HCT116 (cell line): ENCODE data around the gene PPP4R2. TPM values are rescaled to one million over a fixed set of nuclear protein-coding genes. Genes with fewer than 3 reads are reported as not detected.
"Not testable (repeated sequence)": the region's sequence is repeated elsewhere in the genome, so short reads cannot be mapped to it uniquely, and the experiment has no call there.

Experiments used
- ATAC-seq: fragments of 200-7000 bp; cut with Tn5 transposase; 2 replicates; pipeline ENCODE4 v1.9.1; 2020; ENCODE audit warnings: mild to moderate bottlenecking, moderate library complexity
- BruUV-seq: library from RNA; stranded (reverse); fragments of 400-500 nt; replicated peaks from 2 replicates; lab custom pipeline; 2021; lab: Mats Ljungman, UMichigan
- CTCF ChIA-PET: fragments of 300-600 bp; sonication (Branson Sonifier 250); formaldehyde crosslinking; loops from one replicate; lab custom pipeline; 2021; ENCODE audit warnings: antibody characterized with exemption; lab: Charles Lee
- POLR2A ChIA-PET: fragments of 300-600, 350-600 bp; sonication (Branson Sonifier 250); formaldehyde crosslinking; loops from one replicate; lab custom pipeline; 2021; ENCODE audit warnings: antibody characterized with exemption; lab: Charles Lee
- RAD21 ChIA-PET, 2 experiments: fragments of 300-600 bp; sonication (Branson Sonifier 250); formaldehyde crosslinking; loops; one replicate each; lab custom pipeline; 2023; ENCODE audit warnings: low total read pairs in 2 of 2; ENCODE audit not compliant: uncharacterized antibody in 2 of 2, unreplicated experiment in 2 of 2, low non-redundant PET in 1 of 2; lab: Charles Lee
- DNase-seq: peaks from one replicate; pipeline ENCODE4 v3.0.0-alpha.2; 2010; ENCODE audit warnings: low read depth, low spot score
- H2AFZ ChIP-seq: fragments of 200-600 bp; shearing (Covaris generic), sonication (generic); 2 replicates; pipeline ENCODE4 v1.6.1; 2017; ENCODE audit warnings: low read depth, mixed run types, mixed read lengths, antibody characterized with exemption, low read length; ENCODE audit not compliant: poor library complexity, severe bottlenecking
- H3K27ac ChIP-seq: 2 replicates; pipeline ENCODE4 v1.5.1; 2012; ENCODE audit warnings: low read depth, low read length
- H3K27me3 ChIP-seq: fragments of 200-600 bp; sonication (generic); 2 replicates; pipeline ENCODE4 v1.6.1; 2016; ENCODE audit warnings: mixed run types, low read length, mixed read lengths; ENCODE audit not compliant: insufficient read depth
- H3K36me3 ChIP-seq, 2 experiments: fragments of 200-500 bp in 1 of 2; fragments of 200-600 bp in 1 of 2; sonication (Bioruptor generic) in 1 of 2; sonication (generic) in 1 of 2; 2 replicates each; pipeline versions ENCODE4 v1.5.1 to v1.6.1; 2014 to 2016; ENCODE audit warnings: low read length in 2 of 2, inconsistent platforms in 1 of 2, mixed read lengths in 1 of 2, mixed run types in 1 of 2; ENCODE audit not compliant: insufficient read depth in 2 of 2, control insufficient read depth in 1 of 2
- H3K4me1 ChIP-seq, 2 experiments: fragments of 200-600 bp in 1 of 2; sonication (generic) in 1 of 2; 2 replicates each; pipeline versions ENCODE4 v1.5.1 to v1.6.1; 2012 to 2017; ENCODE audit warnings: low read length in 2 of 2, inconsistent platforms in 1 of 2, mild to moderate bottlenecking in 1 of 2, mixed read lengths in 1 of 2, mixed run types in 1 of 2, moderate library complexity in 1 of 2; ENCODE audit not compliant: insufficient read depth in 2 of 2, control insufficient read depth in 1 of 2
- H3K4me2 ChIP-seq: fragments of 200-600 bp; sonication (generic); 2 replicates; pipeline ENCODE4 v1.6.1; 2017; ENCODE audit warnings: mixed run types, low read length, mixed read lengths
- H3K4me3 ChIP-seq, 2 experiments: fragments of 200-600 bp in 1 of 2; sonication (generic) in 1 of 2; replicated peaks in 1 of 2; 2 replicates each; pipeline ENCODE4 v1.5.1; 2011 to 2016; ENCODE audit warnings: low read length in 2 of 2, control low read depth in 1 of 2, low read depth in 1 of 2, mild to moderate bottlenecking in 1 of 2, mixed read lengths in 1 of 2, mixed run types in 1 of 2
- H3K79me2 ChIP-seq: fragments of 200-600 bp; sonication (generic); 2 replicates; pipeline ENCODE4 v1.6.1; 2017; ENCODE audit warnings: mild to moderate bottlenecking, mixed run types, low read length, moderate library complexity, mixed read lengths; ENCODE audit not compliant: insufficient read depth
- H3K9ac ChIP-seq: fragments of 200-600 bp; sonication (generic); 2 replicates; pipeline ENCODE4 v1.6.1; 2016; ENCODE audit warnings: low read length, mixed read lengths
- H3K9me2 ChIP-seq: fragments of 200-600 bp; sonication (generic), shearing (Covaris generic); 2 replicates; pipeline ENCODE4 v1.6.1; 2017; ENCODE audit warnings: mixed run types, mild to moderate bottlenecking, moderate library complexity; ENCODE audit not compliant: insufficient read depth
- H3K9me3 ChIP-seq, 2 experiments: fragments of 200-500 bp in 1 of 2; fragments of 200-600 bp in 1 of 2; sonication (Bioruptor generic) in 1 of 2; sonication (generic) in 1 of 2; 2 replicates each; pipeline ENCODE4 v1.6.1; 2014 to 2017; ENCODE audit warnings: low read length in 2 of 2, mixed read lengths in 2 of 2, inconsistent platforms in 1 of 2, low read depth in 1 of 2, mild to moderate bottlenecking in 1 of 2, mixed run types in 1 of 2, moderate library complexity in 1 of 2; ENCODE audit not compliant: control insufficient read depth in 1 of 2, insufficient read depth in 1 of 2
- H4K20me1 ChIP-seq: fragments of 200-600 bp; sonication (generic), shearing (Covaris generic); 2 replicates; pipeline ENCODE4 v1.6.1; 2017; ENCODE audit warnings: mixed run types, mild to moderate bottlenecking, moderate library complexity; ENCODE audit not compliant: insufficient read depth
- CBX3 ChIP-seq: IDR thresholded peaks from 2 replicates; pipeline ENCODE4 v1.6.1; 2012; ENCODE audit warnings: low read depth
- CEBPB ChIP-seq: IDR thresholded peaks from 2 replicates; pipeline ENCODE4 v1.6.1; 2012; ENCODE audit warnings: low read depth
- EZH2 ChIP-seq: fragments of 200-600 bp; sonication (generic); IDR thresholded peaks from 2 replicates; pipeline ENCODE4 v1.6.1; 2017; ENCODE audit warnings: antibody characterized with exemption, mixed run types
- FOSL1 ChIP-seq: IDR thresholded peaks from 2 replicates; pipeline ENCODE4 v1.6.1; 2012; ENCODE audit warnings: low read depth
- POLR2A ChIP-seq: IDR thresholded peaks from 2 replicates; pipeline ENCODE4 v1.7.0; 2011; ENCODE audit warnings: borderline replicate concordance; ENCODE audit not compliant: insufficient read depth, insufficient read length; ENCODE audit errors: extremely low read depth
- SIN3A ChIP-seq: IDR thresholded peaks from 2 replicates; pipeline ENCODE4 v1.6.1; 2012; ENCODE audit warnings: low read depth
- SRF ChIP-seq: IDR thresholded peaks from 2 replicates; pipeline ENCODE4 v1.6.1; 2012; ENCODE audit warnings: low read depth
- ZFX ChIP-seq: fragments of 450-650 bp; IDR thresholded peaks from 2 replicates; pipeline ENCODE4 v1.6.1; 2017
- ZNF274 ChIP-seq: fragments of 200-500 bp; sonication (Bioruptor generic); IDR thresholded peaks from 2 replicates; pipeline ENCODE4 v1.6.1; 2014; ENCODE audit warnings: mild to moderate bottlenecking, low read depth, low read length, inconsistent platforms
- intact Hi-C: fragments of 100-400 bp; cut with micrococcal nuclease; formaldehyde crosslinking; loops from 2 replicates; pipeline ENCODE4 v1.10.0; 2022
- total RNA-seq: library from RNA; stranded (reverse); gene quantifications from one replicate; pipeline ENCODE4 v1.2.1, GENCODE V29; 2021; ENCODE audit not compliant: unreplicated experiment
- TF ChIP-seq, protein P1 (sequence below): IDR thresholded peaks from 2 replicates; pipeline ENCODE4 v1.6.1; 2012
- TF ChIP-seq, protein P2 (sequence below): IDR thresholded peaks from 2 replicates; pipeline ENCODE4 v1.6.1; 2012; ENCODE audit warnings: low read depth

PPP4R2 gene
- total RNA-seq, 1 experiment from 2014 or later: 72.5 TPM

DNA sequence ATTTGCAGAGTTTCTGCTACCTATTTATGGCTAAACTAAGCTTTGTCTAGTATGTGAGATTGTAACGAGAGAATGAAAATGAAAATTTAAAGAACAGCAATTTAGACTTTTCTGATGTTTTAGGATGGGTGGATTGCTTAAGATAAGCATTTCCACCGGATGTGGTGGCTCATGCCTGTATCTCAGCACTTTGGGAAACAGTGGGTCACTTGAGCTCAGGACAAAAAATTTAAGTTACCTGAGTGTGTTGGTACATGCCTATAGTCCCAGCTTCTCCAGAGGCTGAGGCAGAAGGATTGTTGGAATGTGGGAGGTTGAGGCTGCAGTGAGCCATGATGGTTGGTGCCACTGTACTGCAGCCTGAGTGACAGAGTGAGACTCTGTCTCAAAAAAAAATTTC, 3.3 kb downstream of the PPP4R2 start:
- TF ChIP-seq CEBPB: no peak
- no peak for TF ChIP-seq CBX3
- TF ChIP-seq SIN3A: no peak
- no peak for TF ChIP-seq SRF
- TF ChIP-seq, protein P1, sequence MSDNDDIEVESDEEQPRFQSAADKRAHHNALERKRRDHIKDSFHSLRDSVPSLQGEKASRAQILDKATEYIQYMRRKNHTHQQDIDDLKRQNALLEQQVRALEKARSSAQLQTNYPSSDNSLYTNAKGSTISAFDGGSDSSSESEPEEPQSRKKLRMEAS: no peak
- no peak for TF ChIP-seq ZNF274
- no peak for TF ChIP-seq FOSL1
- no peak for TF ChIP-seq POLR2A
- TF ChIP-seq ZFX: no peak
- TF ChIP-seq, protein P2, sequence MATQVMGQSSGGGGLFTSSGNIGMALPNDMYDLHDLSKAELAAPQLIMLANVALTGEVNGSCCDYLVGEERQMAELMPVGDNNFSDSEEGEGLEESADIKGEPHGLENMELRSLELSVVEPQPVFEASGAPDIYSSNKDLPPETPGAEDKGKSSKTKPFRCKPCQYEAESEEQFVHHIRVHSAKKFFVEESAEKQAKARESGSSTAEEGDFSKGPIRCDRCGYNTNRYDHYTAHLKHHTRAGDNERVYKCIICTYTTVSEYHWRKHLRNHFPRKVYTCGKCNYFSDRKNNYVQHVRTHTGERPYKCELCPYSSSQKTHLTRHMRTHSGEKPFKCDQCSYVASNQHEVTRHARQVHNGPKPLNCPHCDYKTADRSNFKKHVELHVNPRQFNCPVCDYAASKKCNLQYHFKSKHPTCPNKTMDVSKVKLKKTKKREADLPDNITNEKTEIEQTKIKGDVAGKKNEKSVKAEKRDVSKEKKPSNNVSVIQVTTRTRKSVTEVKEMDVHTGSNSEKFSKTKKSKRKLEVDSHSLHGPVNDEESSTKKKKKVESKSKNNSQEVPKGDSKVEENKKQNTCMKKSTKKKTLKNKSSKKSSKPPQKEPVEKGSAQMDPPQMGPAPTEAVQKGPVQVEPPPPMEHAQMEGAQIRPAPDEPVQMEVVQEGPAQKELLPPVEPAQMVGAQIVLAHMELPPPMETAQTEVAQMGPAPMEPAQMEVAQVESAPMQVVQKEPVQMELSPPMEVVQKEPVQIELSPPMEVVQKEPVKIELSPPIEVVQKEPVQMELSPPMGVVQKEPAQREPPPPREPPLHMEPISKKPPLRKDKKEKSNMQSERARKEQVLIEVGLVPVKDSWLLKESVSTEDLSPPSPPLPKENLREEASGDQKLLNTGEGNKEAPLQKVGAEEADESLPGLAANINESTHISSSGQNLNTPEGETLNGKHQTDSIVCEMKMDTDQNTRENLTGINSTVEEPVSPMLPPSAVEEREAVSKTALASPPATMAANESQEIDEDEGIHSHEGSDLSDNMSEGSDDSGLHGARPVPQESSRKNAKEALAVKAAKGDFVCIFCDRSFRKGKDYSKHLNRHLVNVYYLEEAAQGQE: no peak
- no peak for TF ChIP-seq EZH2
- ATAC-seq (no peak), DNase-seq (no peak)
- Histone ChIP-seq H2AFZ (no peak overlapping the region), H3K79me2 (peaks cover 80% of the 10 kb centered on the region), H3K27me3 (no peaks in the 10 kb centered on the region), H3K27ac (no peak overlapping the region), H3K36me3 (peaks cover 23 to 38% of the 10 kb centered on the region in 2 experiments), H3K4me3 (no peak overlapping the region), H3K4me1 (peaks cover 6 to 21% of the 10 kb centered on the region in 2 experiments; a peak in 3 of 4 replicates), H4K20me1 (peaks cover 29% of the 10 kb centered on the region), H3K9me2 (no peaks in the 10 kb centered on the region), H3K4me2 (no peak overlapping the region), H3K9ac (no peak overlapping the region), H3K9me3 (no peaks in the 10 kb centered on the region)
- RAD21 ChIA-PET: no interaction called here
- intact Hi-C loops: loop anchor here (5.0 kb wide), 1 partner anchor 148 kb away; no protein-coding TSS in a partner anchor
- POLR2A ChIA-PET: no interaction called here
- no TSS peak for BruUV-seq
- CTCF ChIA-PET: no interaction called here

DNA sequence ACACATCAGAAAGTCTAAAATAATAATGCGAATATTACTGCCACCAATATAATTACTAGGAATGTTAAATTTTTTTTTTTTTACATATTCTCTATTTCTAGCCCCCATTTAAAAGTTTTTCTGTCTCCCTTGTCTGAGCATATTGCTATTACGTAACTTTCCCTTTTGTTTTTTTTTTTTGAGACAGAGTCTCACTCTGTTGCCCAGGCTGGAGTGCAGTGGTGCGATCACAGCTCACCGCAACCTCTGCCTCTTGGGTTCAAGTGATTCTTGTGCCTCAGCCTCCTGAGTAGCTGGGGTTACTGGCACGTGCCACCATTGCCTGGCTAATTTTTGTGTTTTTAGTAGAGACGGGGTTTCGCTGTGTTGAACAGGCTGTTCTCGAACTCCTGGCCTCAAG, 6.4 kb downstream of the PPP4R2 start:
- DNase-seq, POLR2A ChIA-PET, H3K9me2 ChIP-seq, ATAC-seq, CTCF ChIA-PET, H3K9me3 ChIP-seq, H3K27ac ChIP-seq, RAD21 ChIA-PET, H3K4me3 ChIP-seq, H2AFZ ChIP-seq, H3K4me1 ChIP-seq, H3K9ac ChIP-seq, BruUV-seq, H3K4me2 ChIP-seq, intact Hi-C loops, H3K27me3 ChIP-seq: not testable (repeated sequence)
- Histone ChIP-seq H4K20me1 (peaks cover 32% of the 10 kb centered on the region), H3K36me3 (peaks cover 33 to 44% of the 10 kb centered on the region in 2 experiments), H3K79me2 (peaks cover 99% of the 10 kb centered on the region)
